ENCODE measurements around the gene CFAP99. TPM values are rescaled to one million over a fixed set of nuclear protein-coding genes. Genes with fewer than 3 reads are reported as not detected.

The CFAP99 gene
- total and polyA plus RNA-seq, 9 of the 15 experiments (the other 6 are each of a cell fraction or from before 2014, with no cell fraction given): 0.07 to 0.18 (median 0.09) TPM; not detected in 6

DNA sequence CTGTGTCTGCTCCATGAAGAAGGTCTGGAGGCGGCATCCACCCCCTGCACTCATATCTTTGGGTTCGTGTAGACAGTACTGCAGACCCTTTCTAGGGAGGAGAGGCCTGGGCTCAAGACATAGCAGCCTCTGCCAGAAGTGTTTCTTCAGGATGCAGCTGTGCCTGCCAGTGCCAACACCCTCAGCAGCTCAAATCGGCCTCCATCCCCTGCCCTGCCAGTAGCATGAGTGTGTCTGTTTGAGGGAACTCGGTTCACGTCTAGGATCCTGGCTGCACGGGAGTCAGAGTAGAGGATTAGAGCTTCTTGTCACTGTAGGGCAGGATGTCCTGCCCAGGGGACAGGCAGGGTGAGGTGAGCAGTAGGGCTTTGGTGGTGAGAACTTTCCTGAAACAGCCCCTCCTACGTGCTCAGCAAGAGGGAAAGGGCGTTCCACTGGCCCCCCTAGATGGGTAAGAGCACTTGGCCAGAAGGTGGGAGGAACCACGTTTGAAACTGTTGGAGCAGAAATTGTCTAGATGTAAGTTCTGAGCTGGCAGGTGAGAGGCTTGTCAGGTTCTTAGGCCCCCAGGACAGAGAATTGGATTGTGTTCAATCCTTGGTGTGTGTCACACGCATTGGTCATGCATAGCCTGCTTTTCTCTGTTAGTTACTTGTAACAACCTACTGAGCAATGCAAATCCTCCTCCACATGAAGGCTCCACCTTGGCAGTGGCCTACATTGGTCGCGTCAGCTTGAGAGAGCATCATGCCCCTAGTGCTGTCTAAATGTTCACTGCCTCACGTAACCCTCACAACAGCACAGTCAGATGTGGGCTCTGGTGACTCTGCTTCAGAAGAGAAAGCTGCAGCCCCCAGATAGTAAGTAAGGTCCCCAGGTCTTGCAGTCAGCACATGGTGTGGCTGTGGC lies 91.8 kb downstream of the CFAP99 start (continued):
- peak; percentile 40 for TF ChIP-seq POLR2A (conservative IDR thresholded peaks at IDR 0.05)

DNA sequence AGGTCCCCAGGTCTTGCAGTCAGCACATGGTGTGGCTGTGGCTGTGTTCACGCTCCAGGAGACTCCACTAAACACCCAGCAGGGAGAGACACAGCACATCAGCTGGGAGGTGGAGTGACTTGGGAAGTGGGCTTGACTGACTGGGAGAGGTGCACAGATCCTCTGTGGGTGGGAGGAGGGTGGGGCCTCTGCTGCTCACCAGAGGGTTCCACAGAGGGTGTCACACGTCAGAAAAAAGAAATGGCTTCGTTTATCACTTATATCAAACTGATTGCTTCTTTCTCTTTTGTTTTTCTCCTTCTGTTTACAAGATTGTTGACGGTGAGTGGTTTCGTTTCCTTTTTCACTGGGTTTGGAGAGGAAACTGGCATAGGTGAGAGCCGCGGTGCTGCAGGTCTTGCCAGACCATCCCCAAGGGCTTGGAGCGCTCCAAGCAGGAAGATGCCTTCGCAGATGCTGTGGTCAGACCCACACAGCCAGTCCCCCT lies 92.9 kb downstream of the CFAP99 start:
- 72% methylated on average over 6 of the region's 9 CpGs for WGBS (ENCODE audit: insufficient coverage, low coverage, missing lambda C conversion rate)
- Histone ChIP-seq H3K27me3 (ENCODE audit: control insufficient read depth in 2 of 2, insufficient read depth in 2 of 2, low read length in 2 of 2) (no peaks in the 10 kb centered on the region), H3K36me3 (ENCODE audit: control insufficient read depth, insufficient read depth, low read length) (peaks cover 87% of the 10 kb centered on the region), H3K4me1 (replicated peaks in 1 of 2; ENCODE audit: control insufficient read depth in 2 of 2, insufficient read depth in 2 of 2, low read length in 2 of 2) (no peaks in the 10 kb centered on the region; a peak in 1 of 5 replicates), H3K4me3 (no peak overlapping the region), H3K9me3 (replicated peaks; ENCODE audit: control insufficient read depth, insufficient read depth, low read depth, low read length) (no peaks in the 10 kb centered on the region), H3K27ac (ENCODE audit: extremely low read depth, low read depth, low read length) (no peak overlapping the region), H4K20me1 (replicated peaks; ENCODE audit: control insufficient read depth, insufficient read depth, low read length) (peaks cover 6% of the 10 kb centered on the region; the same call in 1 of the 2 replicates), H3K4me2 (ENCODE audit: insufficient read depth, low read length) (no peak overlapping the region), H2AFZ (ENCODE audit: low read depth, low read length) (no peak overlapping the region), H3K79me2 (ENCODE audit: control insufficient read depth, insufficient read depth, low read length) (peaks cover 9% of the 10 kb centered on the region; the same call in 2 of the 3 replicates), H3K9ac (ENCODE audit: insufficient read depth in 1 of 2, low read depth in 2 of 2, low read length in 2 of 2) (no peak overlapping the region), H3K9me1 (ENCODE audit: control insufficient read depth, insufficient read depth, low read length) (peaks cover 4% of the 10 kb centered on the region)
- ATAC-seq (no peak), FAIRE-seq (no peak), DNase-seq (ENCODE audit: extremely low read depth in 1 of 4, low spot score in 3 of 4) (peak in 2 of 4 experiments; percentile 20 to 24)
- CTCF ChIA-PET (ENCODE audit: low intra/inter-chr PET ratio): no interaction called here
- BruUV-seq (replicated peaks): no TSS peak
- POLR2A ChIA-PET: interaction anchor here (0.6 to 1.0 kb wide), 3 partner anchors 10 to 1149 kb away, joined by 3 read pairs; no protein-coding TSS in a partner anchor
- TF ChIP-seq OTX1 (CRISPR knock-in tag; IDR thresholded peaks at IDR 0.05): no peak
- TF ChIP-seq NCOR1 (IDR thresholded peaks at IDR 0.05): no peak
- TF ChIP-seq ZKSCAN8 (CRISPR knock-in tag; IDR thresholded peaks at IDR 0.05): no peak
- TF ChIP-seq POLR2A (conservative IDR thresholded peaks at IDR 0.05): no peak
- TF ChIP-seq, protein P1, sequence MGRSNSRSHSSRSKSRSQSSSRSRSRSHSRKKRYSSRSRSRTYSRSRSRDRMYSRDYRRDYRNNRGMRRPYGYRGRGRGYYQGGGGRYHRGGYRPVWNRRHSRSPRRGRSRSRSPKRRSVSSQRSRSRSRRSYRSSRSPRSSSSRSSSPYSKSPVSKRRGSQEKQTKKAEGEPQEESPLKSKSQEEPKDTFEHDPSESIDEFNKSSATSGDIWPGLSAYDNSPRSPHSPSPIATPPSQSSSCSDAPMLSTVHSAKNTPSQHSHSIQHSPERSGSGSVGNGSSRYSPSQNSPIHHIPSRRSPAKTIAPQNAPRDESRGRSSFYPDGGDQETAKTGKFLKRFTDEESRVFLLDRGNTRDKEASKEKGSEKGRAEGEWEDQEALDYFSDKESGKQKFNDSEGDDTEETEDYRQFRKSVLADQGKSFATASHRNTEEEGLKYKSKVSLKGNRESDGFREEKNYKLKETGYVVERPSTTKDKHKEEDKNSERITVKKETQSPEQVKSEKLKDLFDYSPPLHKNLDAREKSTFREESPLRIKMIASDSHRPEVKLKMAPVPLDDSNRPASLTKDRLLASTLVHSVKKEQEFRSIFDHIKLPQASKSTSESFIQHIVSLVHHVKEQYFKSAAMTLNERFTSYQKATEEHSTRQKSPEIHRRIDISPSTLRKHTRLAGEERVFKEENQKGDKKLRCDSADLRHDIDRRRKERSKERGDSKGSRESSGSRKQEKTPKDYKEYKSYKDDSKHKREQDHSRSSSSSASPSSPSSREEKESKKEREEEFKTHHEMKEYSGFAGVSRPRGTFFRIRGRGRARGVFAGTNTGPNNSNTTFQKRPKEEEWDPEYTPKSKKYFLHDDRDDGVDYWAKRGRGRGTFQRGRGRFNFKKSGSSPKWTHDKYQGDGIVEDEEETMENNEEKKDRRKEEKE (IDR thresholded peaks at IDR 0.05; ENCODE audit: borderline replicate concordance in 1 of 2, control insufficient read depth in 1 of 2, low read depth in 2 of 2, low read length in 1 of 2): no peak
- in situ Hi-C loops (cut with MboI) (no loop called here), intact Hi-C loops (cut with micrococcal nuclease) (no loop called here)

Other genes with a start within 250 kb of the CFAP99 start
- gene HAUS3, start 176.8 kb upstream of the CFAP99 start, total RNA-seq (2014; rRNA removed): 14.9 and 15.8 TPM in 2 replicates
- gene HAUS3, start 176.8 kb upstream of the CFAP99 start, total RNA-seq (2014; rRNA removed; fragmentation: Illumina TruSeq; extraction: Trizol): 25.7 and 29.2 TPM in 2 replicates
- 20.1 and 22.3 TPM in 2 replicates for gene HAUS3, start 176.8 kb upstream of the CFAP99 start, total RNA-seq (2015; rRNA removed; fragmentation: Illumina TruSeq; extraction: Trizol)
- gene HAUS3, start 176.8 kb upstream of the CFAP99 start, total RNA-seq (2021): 19.8 and 20.0 TPM in 2 replicates
- 15.3 and 21.5 TPM in 2 replicates for gene HAUS3, start 176.8 kb upstream of the CFAP99 start, polyA plus RNA-seq (2011; rRNA removed)
- gene HAUS3, start 176.8 kb upstream of the CFAP99 start, polyA plus RNA-seq (2014; fragmentation: Illumina TruSeq; extraction: Trizol): 18.7 and 22.3 TPM in 2 replicates
- 1 to 10 TPM; 8.9 to 9.6 TPM for gene HAUS3, start 176.8 kb upstream of the CFAP99 start, polyA plus RNA-seq (2014; fragmentation: Nextera tagmentation; extraction: Ambion mirVana)
- gene HAUS3, start 176.8 kb upstream of the CFAP99 start, polyA plus RNA-seq (2014; rRNA removed): 22.8 and 25.0 TPM in 2 replicates
- gene POLN, start 176.8 kb upstream of the CFAP99 start, total RNA-seq (2014; rRNA removed): 0.09 and 0.16 TPM in 2 replicates
- 0.47 and 0.70 TPM in 2 replicates for gene POLN, start 176.8 kb upstream of the CFAP99 start, total RNA-seq (2014; rRNA removed; fragmentation: Illumina TruSeq; extraction: Trizol)
- gene POLN, start 176.8 kb upstream of the CFAP99 start, total RNA-seq (2015; rRNA removed; fragmentation: Illumina TruSeq; extraction: Trizol): 0.72 and 0.91 TPM in 2 replicates
- gene POLN, start 176.8 kb upstream of the CFAP99 start, total RNA-seq (2021): 0.45 and 0.58 TPM in 2 replicates
- 0.54 and 0.70 TPM in 2 replicates for gene POLN, start 176.8 kb upstream of the CFAP99 start, polyA plus RNA-seq (2011; rRNA removed)
- 0.15 and 0.33 TPM in 2 replicates for gene POLN, start 176.8 kb upstream of the CFAP99 start, polyA plus RNA-seq (2014; fragmentation: Illumina TruSeq; extraction: Trizol)
- under 1 TPM; 0.08 to 0.25 TPM for gene POLN, start 176.8 kb upstream of the CFAP99 start, polyA plus RNA-seq (2014; fragmentation: Nextera tagmentation; extraction: Ambion mirVana)
- 0.32 and 0.46 TPM in 2 replicates for gene POLN, start 176.8 kb upstream of the CFAP99 start, polyA plus RNA-seq (2014; rRNA removed)
- 8.8 and 11.2 TPM in 2 replicates for gene MXD4, start 156.8 kb upstream of the CFAP99 start, total RNA-seq (2014; rRNA removed)
- gene MXD4, start 156.8 kb upstream of the CFAP99 start, total RNA-seq (2014; rRNA removed; fragmentation: Illumina TruSeq; extraction: Trizol): 1.3 and 1.7 TPM in 2 replicates
- 5.9 and 6.1 TPM in 2 replicates for gene MXD4, start 156.8 kb upstream of the CFAP99 start, total RNA-seq (2015; rRNA removed; fragmentation: Illumina TruSeq; extraction: Trizol)
- gene MXD4, start 156.8 kb upstream of the CFAP99 start, total RNA-seq (2021): 13.5 and 14.0 TPM in 2 replicates
- gene MXD4, start 156.8 kb upstream of the CFAP99 start, polyA plus RNA-seq (2011; rRNA removed): 9.1 and 14.4 TPM in 2 replicates
- 4.4 and 7.0 TPM in 2 replicates for gene MXD4, start 156.8 kb upstream of the CFAP99 start, polyA plus RNA-seq (2014; fragmentation: Illumina TruSeq; extraction: Trizol)
- under 1 TPM; 0.06 to 0.29 TPM for gene MXD4, start 156.8 kb upstream of the CFAP99 start, polyA plus RNA-seq (2014; fragmentation: Nextera tagmentation; extraction: Ambion mirVana)
- 8.9 and 10.2 TPM in 2 replicates for gene MXD4, start 156.8 kb upstream of the CFAP99 start, polyA plus RNA-seq (2014; rRNA removed)
- 11.9 and 15.6 TPM in 2 replicates for gene ZFYVE28, start 310 bp upstream of the CFAP99 start, total RNA-seq (2014; rRNA removed)
- gene ZFYVE28, start 310 bp upstream of the CFAP99 start, total RNA-seq (2014; rRNA removed; fragmentation: Illumina TruSeq; extraction: Trizol): 5.0 and 6.1 TPM in 2 replicates
- gene ZFYVE28, start 310 bp upstream of the CFAP99 start, total RNA-seq (2015; rRNA removed; fragmentation: Illumina TruSeq; extraction: Trizol): 10.7 and 11.0 TPM in 2 replicates
- 24.8 and 25.1 TPM in 2 replicates for gene ZFYVE28, start 310 bp upstream of the CFAP99 start, total RNA-seq (2021)
- 8.2 and 13.7 TPM in 2 replicates for gene ZFYVE28, start 310 bp upstream of the CFAP99 start, polyA plus RNA-seq (2011; rRNA removed)
- 8.9 and 10.3 TPM in 2 replicates for gene ZFYVE28, start 310 bp upstream of the CFAP99 start, polyA plus RNA-seq (2014; fragmentation: Illumina TruSeq; extraction: Trizol)
- gene ZFYVE28, start 310 bp upstream of the CFAP99 start, polyA plus RNA-seq (2014; fragmentation: Nextera tagmentation; extraction: Ambion mirVana): 1 to 10 TPM; 1.3 to 2.1 TPM
- 16.2 and 20.0 TPM in 2 replicates for gene ZFYVE28, start 310 bp upstream of the CFAP99 start, polyA plus RNA-seq (2014; rRNA removed)
- 32.1 and 35.5 TPM in 2 replicates for gene RNF4, start 50.2 kb downstream of the CFAP99 start, total RNA-seq (2014; rRNA removed)
- gene RNF4, start 50.2 kb downstream of the CFAP99 start, total RNA-seq (2014; rRNA removed; fragmentation: Illumina TruSeq; extraction: Trizol): 38.0 and 40.9 TPM in 2 replicates
- gene RNF4, start 50.2 kb downstream of the CFAP99 start, total RNA-seq (2015; rRNA removed; fragmentation: Illumina TruSeq; extraction: Trizol): 46.0 and 47.1 TPM in 2 replicates
- 43.5 and 49.1 TPM in 2 replicates for gene RNF4, start 50.2 kb downstream of the CFAP99 start, total RNA-seq (2021)
- 51.5 and 54.7 TPM in 2 replicates for gene RNF4, start 50.2 kb downstream of the CFAP99 start, polyA plus RNA-seq (2011; rRNA removed)
- gene RNF4, start 50.2 kb downstream of the CFAP99 start, polyA plus RNA-seq (2014; fragmentation: Illumina TruSeq; extraction: Trizol): 40.4 and 44.8 TPM in 2 replicates
- 10 to 100 TPM; 19.2 to 59.3 TPM for gene RNF4, start 50.2 kb downstream of the CFAP99 start, polyA plus RNA-seq (2014; fragmentation: Nextera tagmentation; extraction: Ambion mirVana)
- 32.6 and 35.2 TPM in 2 replicates for gene RNF4, start 50.2 kb downstream of the CFAP99 start, polyA plus RNA-seq (2014; rRNA removed)
- gene FAM193A, start 117.7 kb downstream of the CFAP99 start, total RNA-seq (2014; rRNA removed): 10.5 and 11.7 TPM in 2 replicates
- 8.5 and 9.2 TPM in 2 replicates for gene FAM193A, start 117.7 kb downstream of the CFAP99 start, total RNA-seq (2014; rRNA removed; fragmentation: Illumina TruSeq; extraction: Trizol)
- 9.7 and 10.6 TPM in 2 replicates for gene FAM193A, start 117.7 kb downstream of the CFAP99 start, total RNA-seq (2015; rRNA removed; fragmentation: Illumina TruSeq; extraction: Trizol)
- 23.8 and 24.6 TPM in 2 replicates for gene FAM193A, start 117.7 kb downstream of the CFAP99 start, total RNA-seq (2021)
- 5.3 and 5.7 TPM in 2 replicates for gene FAM193A, start 117.7 kb downstream of the CFAP99 start, polyA plus RNA-seq (2011; rRNA removed)
- gene FAM193A, start 117.7 kb downstream of the CFAP99 start, polyA plus RNA-seq (2014; fragmentation: Illumina TruSeq; extraction: Trizol): 15.3 and 16.2 TPM in 2 replicates
- gene FAM193A, start 117.7 kb downstream of the CFAP99 start, polyA plus RNA-seq (2014; fragmentation: Nextera tagmentation; extraction: Ambion mirVana): under 1 TPM; 0.46 to 0.55 TPM
- 9.5 and 9.6 TPM in 2 replicates for gene FAM193A, start 117.7 kb downstream of the CFAP99 start, polyA plus RNA-seq (2014; rRNA removed)

All from K562 (cell line).